RWPE1 (cell line): ENCODE measurements around the gene SULT1C3.

Source experiments
- CTCF ChIA-PET: fragments of 350-600 bp; sonication (Branson Sonifier 250); formaldehyde crosslinking; extraction: SDS; loops from one replicate; lab custom pipeline; 2021; lab: Yijun Ruan, JAX
- POLR2A ChIA-PET: fragments of 400-600 bp; formaldehyde crosslinking; extraction: SDS; loops from one replicate; lab custom pipeline; 2020; ENCODE audit warnings: antibody characterized with exemption; ENCODE audit not compliant: low non-redundant PET; lab: Yijun Ruan, JAX
- DNase-seq: peaks from one replicate; pipeline ENCODE4 v3.0.0; 2012; ENCODE audit warnings: low spot score
- H3K27ac ChIP-seq: fragments of 450-650 bp; 2 replicates; pipeline ENCODE4 v1.5.1; 2017
- CTCF ChIP-seq: fragments of 450-650 bp; conservative IDR thresholded peaks from 2 replicates; pipeline ENCODE4 v1.5.1; 2017; ENCODE audit warnings: low read depth, mild to moderate bottlenecking

The SULT1C3 gene

GRCh38 chr2:108239786-108240185 lies at the start of gene SULT1C3:
Gene SULT1C3, plus strand, starts transcription at chr2:108239968. Its CDS starts 7,227 bp downstream, at chr2:108247195.
- TF ChIP-seq CTCF = no peak
- ChIA-PET POLR2A (no interaction called here), CTCF (no interaction called here)
- no peak within 1 kb of the TSS for H3K27ac ChIP-seq
- DNase-seq = no peak

DNA sequence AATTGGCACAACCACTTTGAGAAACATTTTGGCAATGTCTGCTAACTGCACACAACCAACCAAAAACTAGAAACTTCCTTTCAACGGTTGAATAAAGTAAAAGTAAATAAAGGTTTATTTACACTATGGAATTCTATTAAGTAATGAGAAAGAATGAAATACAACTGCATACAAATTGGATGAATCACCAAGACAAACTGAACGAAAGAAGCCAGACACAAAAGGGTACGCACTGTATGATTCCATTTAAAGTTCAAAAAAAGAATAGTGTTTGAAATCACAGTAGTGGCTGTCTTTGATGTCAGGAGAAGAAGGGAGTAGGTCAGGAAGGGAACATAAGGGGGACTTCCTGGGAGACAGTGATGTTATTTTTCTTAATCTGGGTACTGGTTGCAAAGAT lies 46.5 kb upstream of the SULT1C3 start:
- no peak overlapping the region for H3K27ac ChIP-seq
- DNase-seq = no peak
- CTCF ChIA-PET = interaction anchor here (0.6 to 1.4 kb wide), 3 partner anchors 9 to 79 kb away, joined by 5 to 7 read pairs (median 6); no protein-coding TSS in a partner anchor
- POLR2A ChIA-PET = no interaction called here
- no peak for TF ChIP-seq CTCF

DNA sequence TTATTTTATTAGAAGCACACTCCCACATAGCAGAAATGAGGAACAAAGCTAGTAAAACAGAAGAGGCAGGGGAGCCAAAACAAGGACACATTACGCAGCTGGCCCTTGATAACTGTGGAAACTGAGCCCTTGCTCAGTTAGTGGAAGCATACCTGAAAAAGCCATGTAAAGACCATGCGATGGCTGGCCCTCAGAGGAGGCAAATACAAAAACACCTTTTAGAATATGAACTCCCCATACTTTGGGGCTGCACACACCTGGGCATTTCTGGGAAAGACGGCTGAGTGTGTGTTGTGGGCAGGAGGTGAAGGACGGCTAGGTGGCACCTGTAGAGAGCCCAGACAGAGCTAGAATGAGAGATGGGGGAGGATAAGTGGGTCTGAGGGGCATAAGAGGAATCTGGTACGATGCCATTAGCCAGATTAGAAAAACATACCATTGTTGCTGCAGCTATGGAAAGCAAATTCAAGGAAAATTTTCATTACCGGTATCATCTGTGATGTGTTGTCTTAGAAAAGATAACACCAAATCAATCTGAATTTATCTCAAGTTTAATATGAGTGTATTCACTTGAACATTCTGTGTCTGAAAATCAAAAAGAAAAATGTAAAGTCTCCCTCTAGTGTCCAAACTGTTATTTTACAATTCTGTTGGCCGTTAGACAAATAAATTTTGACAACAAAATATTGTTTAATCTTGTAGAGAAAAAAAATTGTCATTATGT lies 45.2 kb upstream of the SULT1C3 start:
- H3K27ac ChIP-seq = no peak overlapping the region
- ChIA-PET POLR2A (no interaction called here), CTCF (interaction anchor here (0.7 to 1.4 kb wide), 2 partner anchors 10 to 257 kb away, joined by 3 to 7 read pairs; no protein-coding TSS in a partner anchor)
- peak; percentile 64 for TF ChIP-seq CTCF
- DNase-seq = no peak

DNA sequence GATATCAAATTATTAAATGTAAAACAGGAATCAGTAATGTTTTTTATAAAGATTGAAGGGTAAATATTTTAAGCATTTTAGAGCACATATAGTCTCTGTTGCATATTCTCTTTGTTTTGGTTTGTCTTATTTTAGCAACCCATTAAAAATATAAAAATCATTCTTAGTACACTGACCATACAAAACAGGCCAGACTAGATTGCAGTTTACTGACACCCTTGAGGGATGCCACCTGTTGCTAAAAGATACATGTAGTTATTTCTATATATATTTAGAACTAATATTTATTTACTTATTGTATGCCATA lies 44.7 kb upstream of the SULT1C3 start:
- TF ChIP-seq CTCF = 0 out of 2 replicates have a peak, but pooled peaks have one; percentile 4
- no peak overlapping the region for H3K27ac ChIP-seq
- no peak for DNase-seq
- ChIA-PET POLR2A (no interaction called here), CTCF (no interaction called here)

DNA sequence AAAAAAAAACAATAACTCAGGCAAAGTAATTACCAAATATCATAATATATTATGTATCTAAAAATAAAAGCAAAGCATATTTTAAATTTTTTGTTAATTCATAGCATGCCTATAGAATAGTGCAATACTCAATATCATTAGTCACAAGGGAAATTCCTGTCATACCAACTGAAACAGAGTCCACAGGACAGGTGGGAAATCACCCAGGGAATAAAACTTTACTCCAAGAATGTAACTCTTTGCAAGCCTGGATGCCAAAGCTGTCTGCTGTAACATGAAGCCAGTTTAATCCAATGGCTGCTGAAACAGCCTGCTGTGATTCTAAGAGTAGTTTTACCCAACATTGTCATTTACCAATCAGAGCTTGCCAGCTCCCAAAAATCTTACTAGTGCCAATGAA lies 40.0 kb upstream of the SULT1C3 start:
- TF ChIP-seq CTCF = no peak

GRCh38 chr2:108200569-108200968 lies 39.2 kb upstream of the SULT1C3 start:
- no peak for TF ChIP-seq CTCF
- POLR2A ChIA-PET = no interaction called here
- CTCF ChIA-PET = interaction anchor here (0.7 kb wide), 1 partner anchor 129 kb away, joined by 6 read pairs; no protein-coding TSS in a partner anchor
- no peak for DNase-seq
- no peak overlapping the region for H3K27ac ChIP-seq

More for the DNA sequence above, 40.0 kb upstream of the SULT1C3 start:
- peak; percentile 24 for DNase-seq
- no peak overlapping the region for H3K27ac ChIP-seq
- ChIA-PET POLR2A (no interaction called here), CTCF (interaction anchor here (0.7 kb wide), 1 partner anchor 129 kb away, joined by 6 read pairs; no protein-coding TSS in a partner anchor)
